AG10803 (cell line): ENCODE results near the gene PEF1.

Experiments
- DNase-seq: peaks from one replicate; pipeline ENCODE4 v3.0.0; 2010; ENCODE audit warnings: low read depth
- H3K4me3 ChIP-seq: 2 replicates; pipeline ENCODE4 v1.5.1; 2011; ENCODE audit warnings: mild to moderate bottlenecking, low read length, control low read depth
- TF ChIP-seq, protein P1 (sequence below): conservative IDR thresholded peaks from 2 replicates; pipeline ENCODE4 v1.5.1; 2011; ENCODE audit warnings: mild to moderate bottlenecking, low read length, control low read depth, inconsistent platforms

Gene PEF1

GRCh38 chr1:31626223-31627207 is 18.2 kb downstream of the PEF1 start:
- DNase-seq: peak; percentile 49
- TF ChIP-seq, protein P1, sequence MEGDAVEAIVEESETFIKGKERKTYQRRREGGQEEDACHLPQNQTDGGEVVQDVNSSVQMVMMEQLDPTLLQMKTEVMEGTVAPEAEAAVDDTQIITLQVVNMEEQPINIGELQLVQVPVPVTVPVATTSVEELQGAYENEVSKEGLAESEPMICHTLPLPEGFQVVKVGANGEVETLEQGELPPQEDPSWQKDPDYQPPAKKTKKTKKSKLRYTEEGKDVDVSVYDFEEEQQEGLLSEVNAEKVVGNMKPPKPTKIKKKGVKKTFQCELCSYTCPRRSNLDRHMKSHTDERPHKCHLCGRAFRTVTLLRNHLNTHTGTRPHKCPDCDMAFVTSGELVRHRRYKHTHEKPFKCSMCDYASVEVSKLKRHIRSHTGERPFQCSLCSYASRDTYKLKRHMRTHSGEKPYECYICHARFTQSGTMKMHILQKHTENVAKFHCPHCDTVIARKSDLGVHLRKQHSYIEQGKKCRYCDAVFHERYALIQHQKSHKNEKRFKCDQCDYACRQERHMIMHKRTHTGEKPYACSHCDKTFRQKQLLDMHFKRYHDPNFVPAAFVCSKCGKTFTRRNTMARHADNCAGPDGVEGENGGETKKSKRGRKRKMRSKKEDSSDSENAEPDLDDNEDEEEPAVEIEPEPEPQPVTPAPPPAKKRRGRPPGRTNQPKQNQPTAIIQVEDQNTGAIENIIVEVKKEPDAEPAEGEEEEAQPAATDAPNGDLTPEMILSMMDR: no peak
- H3K4me3 ChIP-seq: no peak overlapping the region

GRCh38 chr1:31625561-31626222 is 19.0 kb downstream of the PEF1 start:
- DNase-seq: peak; percentile 54

GRCh38 chr1:31624731-31625514 is 19.8 kb downstream of the PEF1 start:
- no peak for DNase-seq
- no peak overlapping the region for H3K4me3 ChIP-seq
- TF ChIP-seq, protein P1: no peak

More at GRCh38 chr1:31625561-31626222, 19.0 kb downstream of the PEF1 start:
- TF ChIP-seq, protein P1: no peak
- no peak overlapping the region for H3K4me3 ChIP-seq

DNA sequence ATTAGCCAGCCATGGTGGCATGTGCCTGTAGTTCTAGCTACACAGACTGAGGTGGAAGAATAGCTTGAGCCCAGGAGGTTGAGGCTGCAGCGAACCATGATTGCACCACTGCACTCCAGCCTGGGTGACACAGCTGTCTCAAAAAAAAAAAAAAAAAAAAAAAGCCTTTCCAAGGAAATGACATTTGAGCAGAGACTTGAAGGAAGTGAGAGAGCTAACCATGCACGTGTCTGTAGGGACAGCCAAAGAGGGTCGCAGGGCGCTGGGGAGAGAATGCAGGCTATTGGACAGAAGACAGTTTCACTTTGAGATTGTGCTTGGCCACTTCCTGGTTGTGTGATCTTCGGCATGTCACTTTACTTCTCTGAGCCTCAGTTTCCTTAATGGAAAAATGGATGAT is 20.4 kb downstream of the PEF1 start:
- H3K4me3 ChIP-seq: no peak overlapping the region
- TF ChIP-seq, protein P1: no peak
- no peak for DNase-seq

DNA sequence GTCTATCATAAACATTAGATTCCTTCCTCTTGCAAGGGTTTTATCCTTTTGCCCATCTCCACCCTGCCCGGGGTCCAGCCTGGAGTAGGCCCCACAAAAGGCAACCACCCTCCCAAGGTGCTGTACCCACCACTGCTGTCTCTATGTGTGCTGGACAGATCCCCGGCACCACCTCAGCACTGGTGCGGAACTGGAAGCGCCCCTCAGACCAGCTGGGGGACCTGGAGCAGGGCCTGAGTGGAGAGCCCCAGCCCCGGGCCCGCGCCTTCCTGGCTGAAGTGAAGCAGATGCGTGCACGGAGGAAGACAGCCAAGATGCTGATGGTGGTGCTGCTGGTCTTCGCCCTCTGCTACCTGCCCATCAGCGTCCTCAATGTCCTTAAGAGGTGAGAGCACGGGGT is 21.3 kb downstream of the PEF1 start:
- TF ChIP-seq, protein P1: no peak
- H3K4me3 ChIP-seq: no peak overlapping the region
- DNase-seq: no peak

DNA sequence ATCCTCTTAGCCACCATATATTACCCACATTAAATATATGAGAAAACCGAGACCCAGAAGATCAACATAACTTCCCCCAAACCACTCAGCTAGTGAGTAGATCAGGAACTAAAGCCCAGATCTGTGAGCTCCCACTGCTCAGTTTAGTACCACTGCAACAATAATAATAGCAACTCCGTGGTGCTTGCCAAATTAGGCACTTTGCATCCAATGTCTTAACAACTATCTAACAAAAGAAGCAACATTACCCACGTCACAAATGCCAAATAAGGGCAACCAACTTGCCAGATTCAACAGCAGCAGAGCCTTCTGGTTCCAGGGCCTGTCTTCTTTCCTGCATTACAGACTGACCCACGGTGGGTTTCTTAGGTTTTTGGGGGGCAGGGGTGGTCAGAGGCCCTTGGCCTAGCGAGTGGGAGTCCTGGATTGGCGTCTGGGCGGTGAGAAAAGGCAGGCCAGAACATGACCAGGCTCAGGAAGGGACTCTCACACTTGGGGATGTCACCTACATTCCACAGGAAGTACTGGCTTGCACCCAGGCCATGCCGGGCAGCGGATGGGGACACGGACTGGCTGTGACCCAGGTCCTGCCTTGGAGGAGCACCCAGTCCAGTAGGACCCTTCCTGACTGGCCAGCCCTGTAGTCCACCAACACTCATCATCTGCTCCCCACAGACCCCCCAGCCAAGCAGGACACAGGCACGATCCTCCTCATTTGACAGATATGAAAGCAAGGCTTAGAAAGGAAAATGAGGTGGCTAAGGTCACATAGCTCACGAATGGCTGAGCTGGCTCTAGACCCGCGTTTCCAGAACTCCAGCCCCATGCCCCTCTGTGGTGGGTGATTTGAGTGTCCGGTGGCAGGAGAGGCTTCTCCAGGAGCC is 22.6 kb downstream of the PEF1 start:
- H3K4me3 ChIP-seq: no peak overlapping the region
- TF ChIP-seq, protein P1: no peak
- DNase-seq: no peak
